Activated T-cell treated with anti-CD3 and anti-CD28 coated beads, Interleukin-2, amount 50 U/mL, for 48 hours (primary cell): ENCODE data around the gene TM7SF3.
"Not testable (repeated sequence)": the region's sequence is repeated elsewhere in the genome, so short reads cannot be mapped to it uniquely, and the experiment has no call there.

ENCODE experiments used
- DNase-seq, 2 experiments: peaks; one replicate each; pipeline ENCODE4 v3.0.0-alpha.2; 2020

Gene TM7SF3

DNA sequence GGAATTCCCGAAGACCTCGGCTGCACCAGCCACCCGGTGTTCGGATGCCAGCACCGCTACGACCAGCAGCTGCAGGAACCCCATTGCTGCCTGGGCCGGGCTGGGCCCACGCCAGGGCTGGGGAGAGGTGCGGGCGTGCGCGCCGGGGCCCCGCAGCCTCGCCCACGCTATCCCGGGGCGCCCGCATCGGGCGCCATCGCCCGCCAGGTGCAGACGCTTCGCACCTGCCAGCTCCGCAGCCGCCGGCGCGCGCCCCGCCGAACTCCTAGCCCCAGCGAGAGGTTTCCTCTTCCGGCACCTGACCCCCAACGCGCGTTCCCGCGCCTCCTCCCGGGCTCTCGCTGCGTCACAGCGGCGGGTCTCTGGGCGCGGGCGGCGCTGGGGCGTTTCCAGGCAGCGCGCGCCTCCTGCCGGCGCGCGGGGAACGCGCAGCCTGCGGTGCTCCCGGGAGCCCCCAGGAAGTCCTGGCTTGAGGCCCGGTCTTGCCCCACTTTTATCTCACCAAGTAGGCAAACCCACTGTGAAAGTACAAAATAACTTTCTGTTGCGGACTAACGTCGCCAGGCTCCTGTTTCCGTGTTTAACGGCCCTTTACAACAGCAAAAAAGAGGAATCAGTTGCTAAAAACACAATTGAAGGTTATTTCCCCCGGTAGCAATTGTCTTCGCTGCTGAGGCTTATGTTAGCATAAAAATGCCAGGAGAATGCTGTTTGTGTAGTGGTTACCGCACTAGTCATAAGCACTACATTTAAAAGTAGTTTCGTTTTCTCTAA is at the start of gene TM7SF3:
TSS of gene TM7SF3 (minus strand) at position 300 of the 774 bp plus-strand sequence. CDS start at position 84, 216 bp downstream.
- DNase-seq, result peak; percentile 93 to 96

DNA sequence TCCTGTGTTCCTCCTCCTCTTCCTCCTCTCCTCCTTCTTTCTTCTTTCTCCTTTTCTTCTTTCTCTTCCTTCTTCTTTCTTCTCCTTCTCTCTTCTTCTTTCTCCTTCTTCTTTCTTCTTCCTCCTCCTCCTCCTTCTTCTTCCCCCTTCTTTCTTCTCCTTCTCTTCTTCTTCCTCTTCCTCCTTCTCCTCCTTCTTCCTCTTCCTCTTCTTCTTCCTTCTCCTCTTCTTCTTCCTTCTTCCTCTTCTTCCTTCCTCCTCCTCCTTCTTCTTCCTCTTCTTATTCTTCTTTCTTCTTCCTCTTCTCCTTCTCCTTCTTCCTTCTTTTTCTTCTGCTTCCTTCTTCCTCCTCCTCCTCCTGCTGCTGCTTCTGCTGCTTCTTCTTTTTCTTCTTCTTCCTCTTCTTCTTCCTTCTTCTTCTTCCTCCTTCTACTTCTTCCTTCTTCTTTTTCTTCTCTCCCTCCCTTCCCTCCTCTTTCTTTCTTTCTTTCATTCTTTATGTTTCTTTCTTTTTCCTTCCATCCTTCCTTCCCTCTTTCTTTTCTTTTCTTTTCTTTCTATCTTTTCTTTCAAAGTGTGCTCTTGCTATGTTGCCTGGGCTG is 49.2 kb upstream of the TM7SF3 start:
- DNase-seq, result no peak

DNA sequence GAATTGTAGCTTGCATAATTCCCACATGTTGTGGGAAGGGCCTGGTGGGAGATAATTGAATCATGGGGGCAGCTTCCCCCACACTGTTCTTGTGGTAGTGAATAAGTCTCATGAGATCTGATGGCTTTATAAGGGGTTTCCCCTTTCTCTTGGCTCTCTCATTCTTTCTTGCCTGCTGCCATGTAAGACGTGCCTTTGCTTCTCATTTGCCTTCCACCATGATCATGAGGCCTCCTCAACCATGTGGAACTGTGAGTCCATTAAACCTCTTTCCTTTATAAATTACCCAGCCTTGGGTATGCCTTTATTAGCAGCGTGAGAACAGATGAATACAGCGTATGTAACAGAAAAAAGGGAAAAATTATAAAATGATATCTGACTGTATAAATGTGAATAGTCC is 47.1 kb upstream of the TM7SF3 start:
- no peak for DNase-seq

- DNase-seq, result no peak
Measured at GRCh38 chr12:27060740-27061139, 46.6 kb upstream of the TM7SF3 start.

- no peak for DNase-seq
Measured at GRCh38 chr12:27057543-27057942, 43.4 kb upstream of the TM7SF3 start.

DNA sequence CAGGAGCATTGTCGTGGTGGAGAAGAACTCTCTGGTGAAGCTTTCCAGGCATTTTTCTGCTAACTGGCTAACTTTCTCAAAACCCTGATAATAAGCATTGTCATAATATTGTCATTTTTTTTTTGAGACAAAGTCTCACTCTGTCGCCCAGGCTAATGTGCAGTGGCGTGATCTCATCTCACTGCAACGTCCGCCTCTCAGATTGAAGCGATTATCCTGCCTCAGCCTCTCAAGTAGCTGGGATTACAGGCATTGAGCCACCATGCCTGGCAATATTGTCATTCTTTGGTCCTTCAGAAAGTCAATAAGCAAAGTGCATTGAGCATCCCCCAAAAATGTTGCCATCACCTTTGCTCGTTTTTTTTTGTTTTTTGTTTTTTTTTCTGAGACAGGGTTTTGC is 41.8 kb upstream of the TM7SF3 start:
- DNase-seq, result no peak

- DNase-seq, result no peak
Measured at GRCh38 chr12:27052742-27053141, 38.6 kb upstream of the TM7SF3 start.

DNA sequence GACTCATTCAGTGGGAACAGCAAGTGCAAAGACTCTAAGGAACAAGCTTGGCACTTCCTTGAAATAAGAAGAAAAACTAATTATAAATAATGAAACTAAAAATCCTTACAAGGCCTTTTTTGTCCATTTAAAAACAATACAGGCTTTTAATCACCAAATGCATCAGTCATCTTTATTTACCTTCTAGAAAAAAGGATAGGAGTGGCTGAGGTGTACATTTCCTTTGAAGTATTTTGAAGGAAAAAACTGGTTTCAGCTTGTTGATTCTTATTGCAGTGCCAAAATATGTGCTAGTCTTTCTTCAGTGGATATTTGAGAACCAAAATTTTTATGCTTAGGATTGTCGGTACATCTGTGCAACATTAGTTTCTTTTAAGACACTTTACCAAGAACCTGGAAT is 38.0 kb upstream of the TM7SF3 start:
- DNase-seq, result no peak

- DNase-seq, result no peak
Measured at GRCh38 chr12:27048822-27049752, 34.9 kb upstream of the TM7SF3 start.

GRCh38 chr12:27042018-27042417 is 27.8 kb upstream of the TM7SF3 start:
- DNase-seq, result not testable (repeated sequence)

DNA sequence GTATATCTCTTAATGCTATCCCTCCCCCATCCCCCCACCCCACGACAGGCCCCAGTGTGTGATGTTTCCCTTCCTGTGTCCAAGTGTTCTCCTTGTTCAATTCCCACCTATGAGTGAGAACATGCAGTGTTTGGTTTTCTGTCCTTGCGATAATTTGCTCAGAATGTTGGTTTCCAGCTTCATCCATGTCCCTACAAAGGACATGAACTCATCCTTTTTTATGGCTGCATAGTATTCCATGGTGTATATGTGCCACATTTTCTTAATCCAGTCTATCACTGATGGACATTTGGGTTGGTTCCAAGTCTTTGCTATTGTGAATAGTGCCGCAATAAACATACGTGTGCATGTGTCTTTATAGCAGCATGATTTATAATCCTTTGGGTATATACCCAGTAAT is 26.5 kb upstream of the TM7SF3 start:
- DNase-seq, result not testable (repeated sequence)

DNA sequence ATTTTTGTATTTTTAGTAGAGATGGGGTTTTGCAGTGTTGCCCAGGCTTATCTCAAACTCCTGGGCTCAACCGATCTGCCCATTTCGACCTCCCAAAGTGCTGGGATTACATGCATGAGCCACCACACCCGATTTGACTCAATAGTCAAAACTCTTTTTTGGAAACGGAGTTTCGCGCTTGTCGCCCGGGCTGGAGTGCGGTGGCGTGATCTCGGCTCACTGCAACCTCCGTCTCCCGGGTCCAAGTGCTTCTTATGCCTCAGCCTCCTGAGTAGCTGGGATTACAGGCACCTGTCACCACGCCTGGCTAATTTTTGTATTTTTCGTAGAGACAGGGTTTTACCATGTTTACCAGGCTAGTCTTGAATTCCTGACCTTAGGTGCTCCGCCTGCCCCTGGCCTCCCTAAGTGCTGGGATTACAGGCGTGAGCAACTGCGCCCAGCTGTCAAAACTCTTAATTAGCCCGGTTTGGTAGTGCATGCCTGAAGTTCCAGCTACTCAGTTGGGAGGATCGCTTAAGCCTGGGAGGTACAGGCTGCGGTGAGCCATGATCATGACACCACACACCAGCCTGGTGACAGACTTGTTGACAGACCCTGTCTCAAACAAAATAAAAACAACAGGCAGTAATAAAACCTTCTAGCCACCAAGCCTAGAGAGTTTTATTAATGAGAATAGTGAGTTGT is 20.6 kb upstream of the TM7SF3 start:
- DNase-seq, result no peak

DNA sequence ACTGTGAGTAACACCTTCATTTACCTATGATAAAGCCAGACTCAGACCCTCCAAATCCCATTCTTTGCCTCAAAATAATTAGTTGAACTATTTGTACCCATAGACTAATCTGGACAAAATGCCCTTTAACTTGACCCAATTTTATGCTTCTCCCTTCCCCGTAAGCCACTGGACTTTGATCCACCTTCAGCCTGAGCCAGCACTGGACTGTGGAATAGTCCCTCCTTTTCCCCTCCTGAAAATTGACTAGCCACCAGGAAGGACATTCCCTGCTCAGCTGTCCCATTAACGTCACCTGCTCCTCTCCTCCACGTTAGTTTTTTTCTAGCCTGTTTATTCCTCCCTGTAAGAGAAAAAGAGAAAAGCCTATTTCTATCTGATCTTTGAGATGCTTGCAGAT is 18.5 kb upstream of the TM7SF3 start:
- DNase-seq, result no peak

- no peak for DNase-seq
Measured at GRCh38 chr12:27031531-27031930, 17.3 kb upstream of the TM7SF3 start.

DNA sequence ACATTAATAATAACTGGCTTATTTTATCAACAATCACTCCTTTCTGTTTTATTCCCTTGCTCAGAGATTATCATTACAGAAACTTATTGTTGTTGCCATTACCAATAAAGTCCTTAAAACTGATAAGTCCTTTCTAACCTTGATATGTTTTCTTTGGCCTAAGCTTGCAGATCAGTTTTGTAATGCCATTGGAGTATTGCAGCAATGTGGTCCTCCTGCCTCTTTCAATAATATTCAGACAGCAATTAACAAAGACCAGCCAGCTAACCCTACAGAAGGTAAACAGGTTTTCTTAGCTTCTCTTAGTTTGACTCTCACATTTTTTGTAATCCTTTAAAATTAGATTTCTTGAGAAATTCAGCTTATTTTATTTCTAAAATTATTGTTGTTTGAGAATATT is 12.1 kb upstream of the TM7SF3 start:
- no peak for DNase-seq

DNA sequence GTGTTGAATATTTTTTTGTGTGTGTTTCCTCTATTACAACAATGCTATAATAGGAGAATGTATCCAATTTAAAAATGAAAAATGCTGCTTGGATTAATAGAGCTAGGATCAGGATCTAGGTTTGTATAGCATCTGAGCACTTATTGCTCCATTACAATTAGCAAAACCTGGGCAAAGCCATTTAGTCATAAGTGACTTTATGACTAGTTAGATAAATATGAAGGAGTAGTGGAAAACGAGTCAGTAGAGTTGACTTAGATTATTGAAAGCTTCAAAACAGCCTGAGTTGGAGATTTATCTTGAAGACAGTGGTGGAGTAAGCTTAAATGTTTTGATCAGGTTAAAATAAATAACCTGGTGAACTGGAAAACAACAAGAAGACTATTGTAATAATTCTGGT is 10.9 kb upstream of the TM7SF3 start:
- no peak for DNase-seq

DNA sequence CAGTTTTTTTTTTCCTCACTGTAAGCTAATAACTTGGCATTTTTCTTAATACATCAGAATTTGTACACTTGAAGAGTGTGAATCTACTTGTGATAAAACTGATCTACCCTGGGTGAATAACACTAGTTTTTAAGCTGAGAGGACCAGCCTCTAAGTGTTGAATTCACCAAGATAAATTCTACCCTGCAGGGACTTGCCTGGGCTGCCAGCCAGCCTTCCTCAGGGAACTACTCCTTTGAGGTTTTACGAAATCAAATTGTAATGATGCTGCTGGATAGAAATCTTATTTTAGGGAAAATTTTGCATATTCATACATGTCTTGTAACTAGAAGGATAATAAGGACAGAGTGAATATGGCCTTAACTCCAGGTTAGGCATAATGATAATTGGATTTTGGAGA is 10.1 kb upstream of the TM7SF3 start:
- no peak for DNase-seq

DNA sequence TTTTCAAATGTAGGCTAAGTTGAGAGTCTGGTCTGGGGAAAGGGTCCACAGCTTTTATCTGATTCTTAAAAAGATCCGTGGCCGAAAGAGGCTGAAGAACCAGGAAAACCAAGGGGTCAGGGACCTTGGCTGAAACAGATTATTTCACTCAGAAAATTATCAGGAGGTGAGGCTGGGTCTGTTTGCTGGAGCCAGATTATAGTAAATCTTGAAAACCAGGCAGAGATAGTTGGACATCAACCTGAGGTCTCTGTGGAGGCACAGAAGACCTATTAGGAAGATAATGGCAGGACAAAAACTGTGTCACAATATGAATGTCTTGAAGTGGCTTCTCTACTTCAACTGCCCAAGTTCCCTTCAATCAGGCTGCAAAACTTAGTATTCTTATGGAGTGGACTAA is 6.6 kb upstream of the TM7SF3 start:
- DNase-seq, result no peak

- DNase-seq, result no peak
Measured at GRCh38 chr12:27018037-27018436, 3.9 kb upstream of the TM7SF3 start.

DNA sequence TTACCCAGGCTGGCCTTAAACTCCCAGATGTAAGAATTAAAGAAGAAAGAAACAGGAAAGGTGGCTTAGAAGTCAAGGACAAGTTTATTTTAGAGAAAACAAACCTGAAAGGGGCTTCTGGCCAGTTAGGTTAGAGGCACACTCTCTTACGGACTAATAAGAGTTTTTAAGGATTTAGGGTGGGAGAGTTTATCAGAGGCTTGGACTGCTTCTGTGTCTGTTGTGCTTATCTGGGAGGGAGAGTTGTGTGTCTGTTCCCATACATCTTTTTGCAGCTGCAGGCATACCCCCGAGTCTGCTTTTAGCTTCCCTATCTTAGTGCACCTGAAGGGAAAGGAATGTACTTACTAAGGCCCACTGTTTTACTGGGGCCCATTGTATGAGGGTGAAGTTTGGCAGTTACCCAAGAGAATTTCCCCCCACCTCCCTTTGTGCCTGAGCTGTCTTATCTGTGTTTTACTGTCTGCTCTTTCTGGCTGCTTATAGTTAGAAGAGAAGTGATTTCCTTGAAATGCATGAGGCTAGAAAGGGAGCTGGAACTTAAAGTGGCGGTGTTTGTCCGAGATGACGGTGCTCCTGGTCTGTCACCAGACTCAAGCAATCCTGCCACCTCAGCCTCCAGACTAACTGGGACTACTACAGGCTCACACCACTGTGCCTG is 3.1 kb upstream of the TM7SF3 start:
- DNase-seq, result not testable (repeated sequence)

DNA sequence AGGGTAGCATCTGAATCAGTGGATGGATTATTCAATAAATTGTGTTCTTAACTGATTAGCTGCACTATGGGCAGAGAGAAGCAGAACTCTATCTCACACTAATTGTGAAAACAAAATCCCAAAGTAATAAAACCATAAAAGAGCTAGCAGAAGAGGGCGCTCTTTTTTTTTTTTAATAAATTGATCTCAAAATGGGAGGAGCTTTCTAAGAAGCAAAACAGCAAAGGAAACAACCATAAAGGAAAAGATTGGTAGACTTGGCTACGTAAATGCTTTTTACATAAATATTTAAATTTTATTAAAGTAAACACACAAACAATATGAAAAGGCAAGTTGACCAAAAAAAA is 1.5 kb upstream of the TM7SF3 start:
- no peak for DNase-seq
